Activated T-helper 2 cell treated with anti-CD3 and anti-CD28 coated beads, Interferon-gamma antibody, Interleukin-2, Interleukin-4, amounts not matched to agents 10 μg/mL and 5 μg/mL and 100 μg/mL, durations not matched to agents 14 hours and 24 hours and 36 hours (primary cell): ENCODE measurements around the gene PUS7L. TPM values are rescaled to one million over a fixed set of nuclear protein-coding genes. Genes with fewer than 3 reads are reported as not detected.

Experiments used
- DNase-seq: peaks from one replicate; pipeline ENCODE4 v3.0.0; 2021; ENCODE audit warnings: low spot score
- H3K27ac Mint-ChIP-seq: one replicate; pipeline ENCODE4 v1.8.0; 2021; ENCODE audit warnings: mixed read lengths
- H3K27me3 Mint-ChIP-seq: one replicate; pipeline ENCODE4 v1.8.0; 2021; ENCODE audit warnings: low read depth, mixed read lengths
- H3K36me3 Mint-ChIP-seq: one replicate; pipeline ENCODE4 v1.8.0; 2021; ENCODE audit warnings: low read depth, mixed read lengths
- H3K4me1 Mint-ChIP-seq: one replicate; pipeline ENCODE4 v1.8.0; 2021; ENCODE audit warnings: low read depth, mixed read lengths
- H3K4me3 Mint-ChIP-seq: one replicate; pipeline ENCODE4 v1.8.0; 2021; ENCODE audit warnings: low read depth, mild to moderate bottlenecking, moderate library complexity, mixed read lengths
- H3K9me3 Mint-ChIP-seq: one replicate; pipeline ENCODE4 v1.8.0; 2021; ENCODE audit warnings: mixed read lengths
- intact Hi-C: fragments of 100-400 bp; cut with micrococcal nuclease; formaldehyde crosslinking; loops from one replicate; pipeline ENCODE4 v1.15.1; 2023
- total RNA-seq: library from RNA; stranded (reverse); gene quantifications from 2 replicates; pipeline ENCODE4 v1.2.3, GENCODE V29; 2022

PUS7L gene
- total RNA-seq = 22.8 and 24.4 TPM in 2 replicates

- Mint-ChIP-seq H3K4me1 (peaks cover 52% of the 10 kb centered on the region), H3K4me3 (peak within 1 kb of the TSS; percentile 96), H3K27ac (peak within 1 kb of the TSS; percentile 97), H3K27me3 (no peaks in the 10 kb centered on the region), H3K9me3 (peaks cover 4% of the 10 kb centered on the region), H3K36me3 (peaks cover 42% of the 10 kb centered on the region)
- peak; percentile 91 for DNase-seq
- intact Hi-C loops = loop anchor here (1.0 to 5.0 kb wide), 3 partner anchors 47 to 1968 kb away; partner anchors contain the start of genes ARID2, TMEM117 and TWF1
Measured at GRCh38 chr12:43758728-43759563, at the start of gene PUS7L, which contains the start of gene IRAK4. Gene PUS7L, minus strand, starts transcription at chr12:43758790. Its CDS starts 3,545 bp downstream, at chr12:43755245. Gene IRAK4, plus strand, starts transcription at chr12:43758951. Its CDS starts 9,161 bp downstream, at chr12:43768112.

GRCh38 chr12:43807386-43807785 lies 48.8 kb upstream of the PUS7L start:
- H3K36me3 Mint-ChIP-seq = peaks cover 10% of the 10 kb centered on the region
- H3K4me3 Mint-ChIP-seq = peak overlapping the region; percentile 100
- intact Hi-C loops = no loop called here
- DNase-seq = no peak
- peaks cover 23% of the 10 kb centered on the region for H3K4me1 Mint-ChIP-seq
- peaks cover 10% of the 10 kb centered on the region for H3K27me3 Mint-ChIP-seq
- no peak overlapping the region for H3K27ac Mint-ChIP-seq
- no peaks in the 10 kb centered on the region for H3K9me3 Mint-ChIP-seq

GRCh38 chr12:43806737-43807072 lies 48.1 kb upstream of the PUS7L start:
- Mint-ChIP-seq H3K4me3 (peak overlapping the region; percentile 100), H3K27ac (peak overlapping the region; percentile 100), H3K9me3 (no peaks in the 10 kb centered on the region), H3K4me1 (peaks cover 25% of the 10 kb centered on the region), H3K36me3 (peaks cover 15% of the 10 kb centered on the region), H3K27me3 (peaks cover 10% of the 10 kb centered on the region)
- intact Hi-C loops = loop anchor here (1.0 kb wide), 2 partner anchors 30 to 48 kb away; partner anchors contain the start of genes IRAK4, PUS7L and TMEM117
- no peak for DNase-seq

- peaks cover 16% of the 10 kb centered on the region for H3K36me3 Mint-ChIP-seq
- H3K27me3 Mint-ChIP-seq = peaks cover 6% of the 10 kb centered on the region
Measured at GRCh38 chr12:43805860-43806736, 47.5 kb upstream of the PUS7L start, which contains the start of gene TWF1. Gene TWF1, minus strand, starts transcription at chr12:43806317. Its CDS starts 72 bp downstream, at chr12:43806245.

GRCh38 chr12:43805149-43805859 lies 46.7 kb upstream of the PUS7L start:
- intact Hi-C loops = loop anchor here (1.0 kb wide), 1 partner anchor 77 kb away; no protein-coding TSS in a partner anchor
- H3K4me1 Mint-ChIP-seq = peaks cover 25% of the 10 kb centered on the region
- peaks cover 4% of the 10 kb centered on the region for H3K27me3 Mint-ChIP-seq
- peak overlapping the region; percentile 100 for H3K4me3 Mint-ChIP-seq
- peak overlapping the region; percentile 82 for H3K27ac Mint-ChIP-seq
- no peaks in the 10 kb centered on the region for H3K9me3 Mint-ChIP-seq
- peaks cover 24% of the 10 kb centered on the region for H3K36me3 Mint-ChIP-seq
- DNase-seq = no peak

More at GRCh38 chr12:43805860-43806736, 47.5 kb upstream of the PUS7L start, which contains the start of gene TWF1:
- peaks cover 25% of the 10 kb centered on the region for H3K4me1 Mint-ChIP-seq
- no peaks in the 10 kb centered on the region for H3K9me3 Mint-ChIP-seq
- intact Hi-C loops = loop anchor here (1.0 kb wide), 3 partner anchors 30 to 76 kb away; partner anchors contain the start of genes IRAK4, PUS7L and TMEM117
- DNase-seq = peak; percentile 84
- peak within 1 kb of the TSS; percentile 100 for H3K4me3 Mint-ChIP-seq
- peak within 1 kb of the TSS; percentile 100 for H3K27ac Mint-ChIP-seq

- peaks cover 48% of the 10 kb centered on the region for H3K36me3 Mint-ChIP-seq
- H3K27me3 Mint-ChIP-seq = no peaks in the 10 kb centered on the region
- no peak overlapping the region for H3K4me3 Mint-ChIP-seq
- DNase-seq = no peak
- intact Hi-C loops = no loop called here
- no peaks in the 10 kb centered on the region for H3K9me3 Mint-ChIP-seq
- peaks cover 2% of the 10 kb centered on the region for H3K4me1 Mint-ChIP-seq
- H3K27ac Mint-ChIP-seq = no peak overlapping the region
Measured at GRCh38 chr12:43797561-43798217, 39.1 kb upstream of the PUS7L start.

- Mint-ChIP-seq H3K36me3 (peaks cover 45% of the 10 kb centered on the region), H3K27me3 (no peaks in the 10 kb centered on the region), H3K27ac (no peak overlapping the region), H3K9me3 (no peaks in the 10 kb centered on the region), H3K4me1 (no peaks in the 10 kb centered on the region), H3K4me3 (no peak overlapping the region)
- no peak for DNase-seq
- intact Hi-C loops = no loop called here
Measured at GRCh38 chr12:43795716-43796280, 37.2 kb upstream of the PUS7L start.

- Mint-ChIP-seq H3K36me3 (peaks cover 36% of the 10 kb centered on the region), H3K4me1 (no peaks in the 10 kb centered on the region), H3K27me3 (no peaks in the 10 kb centered on the region), H3K4me3 (no peak overlapping the region), H3K27ac (no peak overlapping the region), H3K9me3 (no peaks in the 10 kb centered on the region)
- no peak for DNase-seq
- intact Hi-C loops = no loop called here
Measured at GRCh38 chr12:43789941-43790340, 31.4 kb upstream of the PUS7L start.

- DNase-seq = no peak
Measured at GRCh38 chr12:43786899-43787693, 28.5 kb upstream of the PUS7L start.

GRCh38 chr12:43776498-43776897 lies 17.9 kb upstream of the PUS7L start:
- Mint-ChIP-seq H3K27ac (no peak overlapping the region), H3K4me1 (no peaks in the 10 kb centered on the region), H3K36me3 (peaks cover 32% of the 10 kb centered on the region), H3K4me3 (no peak overlapping the region), H3K9me3 (no peaks in the 10 kb centered on the region), H3K27me3 (no peaks in the 10 kb centered on the region)
- intact Hi-C loops = loop anchor here (1.0 kb wide), 1 partner anchor 106 kb away; no protein-coding TSS in a partner anchor
- DNase-seq = no peak

More at GRCh38 chr12:43786899-43787693, 28.5 kb upstream of the PUS7L start:
- Mint-ChIP-seq H3K4me3 (no peak overlapping the region), H3K4me1 (no peaks in the 10 kb centered on the region), H3K27me3 (no peaks in the 10 kb centered on the region), H3K27ac (no peak overlapping the region), H3K36me3 (peaks cover 47% of the 10 kb centered on the region), H3K9me3 (no peaks in the 10 kb centered on the region)
- intact Hi-C loops = no loop called here

- Mint-ChIP-seq H3K4me1 (peaks cover 16% of the 10 kb centered on the region), H3K36me3 (peaks cover 44% of the 10 kb centered on the region), H3K27me3 (no peaks in the 10 kb centered on the region), H3K9me3 (no peaks in the 10 kb centered on the region), H3K4me3 (no peak overlapping the region), H3K27ac (no peak overlapping the region)
- DNase-seq = no peak
- intact Hi-C loops = no loop called here
Measured at GRCh38 chr12:43766291-43766690, 7.7 kb upstream of the PUS7L start.
